A549 treated with CORT108297 at 1 μM for 4 hours (cell line): ENCODE measurements around the gene SLC22A14. TPM values are rescaled to one million over a fixed set of nuclear protein-coding genes. Genes with fewer than 3 reads are reported as not detected.

Source experiments
- total RNA-seq: library from RNA; stranded (reverse); fragments of 200-300 nt; extraction: Qiagen RNA extraction; gene quantifications from 5 replicates; pipeline ENCODE4 v1.2.3, GENCODE V29; 2022

Gene SLC22A14, protein sequence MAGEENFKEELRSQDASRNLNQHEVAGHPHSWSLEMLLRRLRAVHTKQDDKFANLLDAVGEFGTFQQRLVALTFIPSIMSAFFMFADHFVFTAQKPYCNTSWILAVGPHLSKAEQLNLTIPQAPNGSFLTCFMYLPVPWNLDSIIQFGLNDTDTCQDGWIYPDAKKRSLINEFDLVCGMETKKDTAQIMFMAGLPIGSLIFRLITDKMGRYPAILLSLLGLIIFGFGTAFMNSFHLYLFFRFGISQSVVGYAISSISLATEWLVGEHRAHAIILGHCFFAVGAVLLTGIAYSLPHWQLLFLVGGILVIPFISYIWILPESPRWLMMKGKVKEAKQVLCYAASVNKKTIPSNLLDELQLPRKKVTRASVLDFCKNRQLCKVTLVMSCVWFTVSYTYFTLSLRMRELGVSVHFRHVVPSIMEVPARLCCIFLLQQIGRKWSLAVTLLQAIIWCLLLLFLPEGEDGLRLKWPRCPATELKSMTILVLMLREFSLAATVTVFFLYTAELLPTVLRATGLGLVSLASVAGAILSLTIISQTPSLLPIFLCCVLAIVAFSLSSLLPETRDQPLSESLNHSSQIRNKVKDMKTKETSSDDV
- total RNA-seq = 0.03 to 0.07 TPM (median 0.03 TPM) in 3 of 5 replicates, not detected in the others

DNA sequence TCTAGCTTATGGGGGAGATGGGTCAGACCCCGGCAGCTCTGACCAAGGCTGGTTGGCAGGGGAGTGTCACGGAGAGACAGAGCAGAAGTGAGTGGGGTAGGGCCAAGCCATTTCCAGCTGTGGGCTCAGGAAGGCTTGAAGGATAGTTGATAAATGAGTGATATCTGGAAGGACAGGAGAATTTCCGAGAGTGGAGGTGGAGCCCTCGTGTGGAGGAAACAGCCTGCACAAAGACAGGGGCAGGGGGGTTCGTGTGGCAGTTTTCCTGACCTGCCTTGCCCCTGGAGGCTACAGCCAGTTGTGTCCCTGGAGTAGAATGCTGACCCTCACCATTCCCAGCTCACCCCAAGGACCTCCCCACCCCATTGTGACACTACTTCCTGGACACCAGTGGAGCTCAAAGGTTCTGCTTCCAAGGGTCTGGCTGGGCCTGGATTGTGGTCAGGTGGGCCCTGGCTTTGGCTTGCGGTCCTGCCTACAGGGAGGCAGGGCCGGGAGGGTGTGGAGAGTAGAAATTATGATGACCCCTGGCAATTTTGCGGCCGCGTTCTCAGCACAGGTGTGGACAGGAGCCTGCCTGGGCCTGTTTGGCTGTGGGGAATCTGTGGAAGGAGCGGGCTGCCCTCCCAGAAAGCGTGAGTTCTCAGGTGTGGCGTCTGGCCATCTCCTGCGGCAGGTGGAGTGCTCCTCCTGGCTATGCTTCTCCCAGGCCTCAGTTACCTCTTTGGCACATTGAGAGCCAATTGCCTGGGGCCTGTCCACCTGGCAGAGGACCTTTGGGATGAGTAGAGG, at the start of gene SLC22A14:
Gene SLC22A14, plus strand, starts transcription at position 400 of the 792 bp plus-strand sequence. CDS start 23,733 bp downstream, outside the sequence.

DNA sequence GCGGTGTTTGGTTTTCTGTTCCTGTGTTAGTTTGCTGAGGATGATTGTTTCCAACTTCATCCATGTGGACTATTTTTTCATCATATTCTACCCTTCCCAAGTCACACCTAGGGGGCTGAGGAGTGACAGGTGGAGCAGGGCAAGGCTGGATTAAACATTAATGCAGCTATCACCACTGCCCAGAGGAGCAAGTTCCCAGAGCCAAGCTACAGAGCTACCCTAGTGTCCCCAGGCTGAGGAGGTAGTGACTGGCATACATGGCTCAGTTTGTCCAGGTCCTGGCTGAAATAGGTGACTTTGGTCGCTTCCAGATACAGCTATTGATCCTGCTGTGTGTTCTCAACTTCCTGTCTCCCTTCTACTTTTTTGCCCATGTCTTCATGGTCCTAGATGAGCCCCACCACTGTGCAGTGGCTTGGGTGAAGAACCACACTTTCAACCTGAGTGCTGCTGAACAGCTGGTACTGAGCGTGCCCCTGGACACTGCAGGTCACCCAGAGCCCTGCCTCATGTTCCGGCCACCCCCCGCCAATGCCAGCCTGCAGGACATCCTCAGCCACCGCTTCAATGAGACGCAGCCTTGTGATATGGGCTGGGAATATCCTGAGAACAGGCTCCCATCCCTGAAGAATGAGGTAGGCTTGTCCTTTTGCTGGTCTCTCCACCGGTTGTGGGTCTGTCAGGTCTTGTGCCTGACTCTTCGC, 16.3 kb upstream of the SLC22A14 start, which contains the start of gene SLC22A13:
Gene SLC22A13, plus strand, starts transcription at position 209 of the 704 bp plus-strand sequence. Its CDS starts 49 bp downstream, at position 258.

DNA sequence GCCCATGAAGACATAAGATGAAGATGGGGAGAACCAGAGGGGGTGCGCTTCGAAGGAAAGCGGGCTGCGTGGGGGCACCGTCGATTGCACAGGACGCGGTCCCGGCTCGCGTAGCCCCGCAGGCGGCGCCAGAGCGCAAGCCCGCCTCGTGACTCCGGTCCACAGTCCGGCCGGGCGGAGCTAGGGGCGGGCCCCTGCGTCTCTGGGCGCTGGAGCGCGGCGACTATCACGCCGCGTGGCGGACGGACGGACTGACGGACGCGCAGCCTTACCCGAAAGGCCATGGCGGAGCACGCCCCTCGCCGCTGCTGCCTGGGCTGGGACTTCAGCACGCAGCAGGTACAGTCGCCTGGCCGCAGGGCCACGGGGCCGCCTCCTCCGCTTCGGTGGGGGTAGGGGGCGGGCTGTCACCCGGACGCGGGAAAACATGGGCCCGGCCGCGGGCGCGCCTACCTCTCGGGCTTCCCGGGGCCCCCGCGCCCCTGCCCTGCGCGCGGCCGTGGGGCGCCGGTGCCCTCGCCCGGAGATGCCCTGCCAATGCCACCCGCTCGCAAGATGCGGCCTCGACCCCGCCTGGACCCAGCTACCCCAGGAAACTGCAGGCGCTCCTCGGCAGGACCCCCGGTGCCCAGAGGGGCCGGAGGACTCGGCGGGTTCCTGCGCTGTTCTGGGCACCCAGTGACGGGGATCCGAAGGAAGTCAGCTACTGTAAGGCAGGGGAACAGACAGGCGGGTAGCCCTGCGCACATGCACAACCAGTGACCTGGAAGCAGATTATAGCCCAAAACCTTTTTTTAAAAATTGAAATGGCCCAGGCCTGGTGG, 64.7 kb downstream of the SLC22A14 start, which contains the start of gene XYLB:
Gene XYLB, plus strand, starts transcription at position 199 of the 824 bp plus-strand sequence. Its CDS starts 84 bp downstream, at position 283.

Other genes starting within 250 kb of the SLC22A14 start
- 0.03 to 0.06 TPM (median 0.05 TPM) in 4 of 5 replicates, not detected in the other for gene DLEC1, start 243.1 kb upstream of the SLC22A14 start, total RNA-seq
- 38.5 to 49.4 TPM (median 47.0 TPM) in 5 replicates for gene ACAA1, start 145.2 kb upstream of the SLC22A14 start, total RNA-seq
- gene MYD88, start 143.6 kb upstream of the SLC22A14 start, total RNA-seq = 24.1 to 26.6 TPM (median 25.7 TPM) in 5 replicates
- 24.7 to 37.4 TPM (median 31.9 TPM) in 5 replicates for gene OXSR1, start 116.8 kb upstream of the SLC22A14 start, total RNA-seq
- 0.05 to 0.13 TPM (median 0.08 TPM) in 5 replicates for gene SLC22A13, start 16.5 kb upstream of the SLC22A14 start, total RNA-seq
- 3.8 to 4.6 TPM (median 4.4 TPM) in 5 replicates for gene XYLB, start 64.5 kb downstream of the SLC22A14 start, total RNA-seq
- 1.9 to 2.9 TPM (median 2.6 TPM) in 5 replicates for gene ACVR2B, start 171.6 kb downstream of the SLC22A14 start, total RNA-seq
- 8.7 to 17.6 TPM (median 9.8 TPM) in 5 replicates for gene EXOG, start 214.0 kb downstream of the SLC22A14 start, total RNA-seq